GM12878 (cell line): ENCODE results near the gene LDB2. TPM values are rescaled to one million over a fixed set of nuclear protein-coding genes. Genes with fewer than 3 reads are reported as not detected.

Source experiments
- ATAC-seq: fragments of 200-7000 bp; cut with Tn5 transposase; 3 replicates; pipeline ENCODE4 v1.9.1; 2020; ENCODE audit warnings: mild to moderate bottlenecking, moderate library complexity
- BruUV-seq: library from RNA; stranded (reverse); fragments of 400-500 nt; replicated peaks from 2 replicates; lab custom pipeline; 2021; lab: Mats Ljungman, UMichigan
- CTCF ChIA-PET: fragments of 300-600 bp; sonication (Branson Sonifier 250); formaldehyde crosslinking; extraction: SDS; loops from one replicate; lab custom pipeline; 2021; ENCODE audit warnings: inconsistent platforms; lab: Yijun Ruan, JAX
- POLR2A ChIA-PET: fragments of 350-600 bp; formaldehyde crosslinking; extraction: SDS; loops from one replicate; lab custom pipeline; 2021; ENCODE audit warnings: inconsistent platforms; lab: Charles Lee
- RAD21 ChIA-PET: fragments of 300-600 bp; sonication (Branson Sonifier 250); formaldehyde crosslinking; loops from one replicate; lab custom pipeline; 2023; ENCODE audit warnings: antibody characterized with exemption; ENCODE audit not compliant: unreplicated experiment; lab: Charles Lee
- SMC1A ChIA-PET: fragments of 300-600 bp; sonication (Branson Sonifier 250); formaldehyde crosslinking; loops from one replicate; lab custom pipeline; 2023; ENCODE audit not compliant: unreplicated experiment, uncharacterized antibody; lab: Charles Lee
- DNase-seq: peaks from one replicate; pipeline ENCODE4 v3.0.0-alpha.2; 2011; ENCODE audit warnings: low read depth, low spot score
- FAIRE-seq: peaks from 3 replicates; lab custom pipeline; 2011; peaks lifted over from hg19 to GRCh38; lab: Jason Lieb, UNC
- H2AFZ ChIP-seq: 2 replicates; pipeline ENCODE4 v1.6.0; 2011; ENCODE audit warnings: low read depth, low read length, control low read depth; ENCODE audit not compliant: control insufficient read depth
- H3K27ac ChIP-seq: 2 replicates; pipeline ENCODE4 v1.5.1; 2011; ENCODE audit warnings: control low read depth; ENCODE audit not compliant: control insufficient read depth, insufficient read depth
- H3K27me3 ChIP-seq, 2 experiments: replicated peaks in 1 of 2; 2 replicates each; pipeline versions ENCODE4 v1.6.0 to v1.6.1; 2011; ENCODE audit warnings: low read length in 1 of 2; ENCODE audit not compliant: control insufficient read depth in 2 of 2, insufficient read depth in 2 of 2
- H3K36me3 ChIP-seq, 2 experiments: 2 replicates each; pipeline ENCODE4 v1.5.1; 2011; ENCODE audit warnings: low read length in 1 of 2; ENCODE audit not compliant: control insufficient read depth in 2 of 2, insufficient read depth in 2 of 2
- H3K4me1 ChIP-seq: 2 replicates; pipeline ENCODE4 v1.6.1; 2011; ENCODE audit warnings: mild to moderate bottlenecking, low read length, moderate library complexity, mixed read lengths; ENCODE audit not compliant: control insufficient read depth, insufficient read depth
- H3K4me2 ChIP-seq: 2 replicates; pipeline ENCODE4 v1.6.0; 2011; ENCODE audit warnings: control low read depth; ENCODE audit not compliant: control insufficient read depth, insufficient read depth
- H3K4me3 ChIP-seq: fragments of 200-600 bp; sonication (generic); 2 replicates; pipeline ENCODE4 v1.5.1; 2016
- H3K79me2 ChIP-seq: 2 replicates; pipeline ENCODE4 v1.6.0; 2011; ENCODE audit warnings: low read length; ENCODE audit not compliant: control insufficient read depth, insufficient read depth
- H3K9ac ChIP-seq: 2 replicates; pipeline ENCODE4 v1.8.0; 2011; ENCODE audit warnings: low read length, control low read depth, mixed read lengths; ENCODE audit not compliant: control insufficient read depth, insufficient read depth
- H3K9me3 ChIP-seq: replicated peaks from 3 replicates; pipeline ENCODE4 v1.5.1; 2011; ENCODE audit warnings: mild to moderate bottlenecking, low read length; ENCODE audit not compliant: control insufficient read depth, insufficient read depth
- H4K20me1 ChIP-seq: 2 replicates; pipeline ENCODE4 v1.6.0; 2011; ENCODE audit not compliant: control insufficient read depth, insufficient read depth
- FOXK2 ChIP-seq: fragments of 450-650 bp; IDR thresholded peaks from 2 replicates; pipeline ENCODE4 v1.6.1; 2017; ENCODE audit warnings: mild to moderate bottlenecking, moderate library complexity
- HDAC2 ChIP-seq: fragments of 200-600 bp; sonication (generic); IDR thresholded peaks from 2 replicates; pipeline ENCODE4 v1.6.1; 2017
- MEF2A ChIP-seq: IDR thresholded peaks from 2 replicates; pipeline ENCODE4 v1.6.1; 2011; ENCODE audit warnings: low read depth, mild to moderate bottlenecking, low read length, moderate library complexity; ENCODE audit not compliant: insufficient read depth
- MTA3 ChIP-seq: IDR thresholded peaks from 2 replicates; pipeline ENCODE4 v1.6.1; 2012; ENCODE audit warnings: low read length, inconsistent platforms, borderline replicate concordance
- MYC ChIP-seq: IDR thresholded peaks from 2 replicates; pipeline ENCODE4 v1.6.1; 2011; ENCODE audit warnings: mild to moderate bottlenecking, low read length, moderate library complexity, inconsistent platforms; ENCODE audit not compliant: insufficient read depth, insufficient replicate concordance, insufficient read length, severe bottlenecking
- NR2F1 ChIP-seq: fragments of 450-650 bp; conservative IDR thresholded peaks from 2 replicates; pipeline ENCODE4 v1.6.1; 2017; ENCODE audit warnings: mild to moderate bottlenecking
- SMAD1 ChIP-seq: fragments of 450-650 bp; IDR thresholded peaks from 2 replicates; pipeline ENCODE4 v1.6.1; 2018; ENCODE audit warnings: mild to moderate bottlenecking, low read depth; ENCODE audit not compliant: partially characterized antibody
- SRF ChIP-seq, 2 experiments: IDR thresholded peaks; 2 replicates each; pipeline ENCODE4 v1.6.1; 2011; ENCODE audit warnings: low read depth in 2 of 2, low read length in 2 of 2, mild to moderate bottlenecking in 1 of 2, moderate library complexity in 1 of 2
- WRNIP1 ChIP-seq: IDR thresholded peaks from 2 replicates; pipeline ENCODE4 v1.6.1; 2011; ENCODE audit warnings: low read depth, low read length, improper control_type of control experiment, borderline replicate concordance
- YBX1 ChIP-seq: fragments of 450-650 bp; IDR thresholded peaks from 2 replicates; pipeline ENCODE4 v1.6.1; 2016; ENCODE audit warnings: antibody characterized with exemption
- ZSCAN29 ChIP-seq: fragments of 450-650 bp; IDR thresholded peaks from 2 replicates; pipeline ENCODE4 v1.6.1; 2017; ENCODE audit warnings: mild to moderate bottlenecking, moderate library complexity
- in situ Hi-C: fragments of 300-500 bp; cut with MboI; formaldehyde crosslinking; loops from 9 replicates; pipeline ENCODE4 v1.14.3; 2018; ENCODE audit warnings: mixed read lengths
- intact Hi-C: fragments of 100-400 bp; cut with micrococcal nuclease; formaldehyde crosslinking; loops from one replicate; pipeline ENCODE4 v1.14.2; 2022; ENCODE audit not compliant: unreplicated experiment
- polyA plus RNA-seq, 11 experiments: library from polyadenylated mRNA; depleted of rRNA in 4 of 11; unstranded in 6 of 11; stranded (reverse) in 5 of 11; fragments of >200 nt; fragmentation: Nextera tagmentation in 4 of 11; fragmentation: Illumina TruSeq in 1 of 11; extraction: Ambion mirVana in 4 of 11; extraction: Trizol in 1 of 11; gene quantifications; 1 replicate in 1 of 11; 2 replicates in 10 of 11; pipeline versions ENCODE4 v1.2.1 to v1.2.3, GENCODE V29; 2011 to 2016; ENCODE audit warnings: inconsistent platforms in 2 of 11, missing spikeins in 2 of 11, low read depth in 1 of 11
- total RNA-seq, 4 experiments: library from RNA; depleted of rRNA in 3 of 4; stranded (reverse); fragments of >200 nt in 3 of 4; fragmentation: Illumina TruSeq in 1 of 4; extraction: Trizol in 1 of 4; gene quantifications; 2 replicates each; pipeline versions ENCODE4 v1.2.1 to v1.2.3, GENCODE V29; 2013 to 2021
- TF ChIP-seq, protein P1 (sequence below): fragments of 450-650 bp; IDR thresholded peaks from 2 replicates; pipeline ENCODE4 v1.6.1; 2014; ENCODE audit warnings: mild to moderate bottlenecking
- TF ChIP-seq, protein P2 (sequence below): IDR thresholded peaks from 2 replicates; pipeline ENCODE4 v1.6.1; 2011; ENCODE audit warnings: mild to moderate bottlenecking, low read depth, low read length, moderate library complexity; ENCODE audit not compliant: insufficient replicate concordance

The LDB2 gene
- total and polyA plus RNA-seq, 10 of the 15 experiments (the other 5 are each of a cell fraction or from before 2014, with no cell fraction given): 0.15 TPM; not detected in 9

DNA sequence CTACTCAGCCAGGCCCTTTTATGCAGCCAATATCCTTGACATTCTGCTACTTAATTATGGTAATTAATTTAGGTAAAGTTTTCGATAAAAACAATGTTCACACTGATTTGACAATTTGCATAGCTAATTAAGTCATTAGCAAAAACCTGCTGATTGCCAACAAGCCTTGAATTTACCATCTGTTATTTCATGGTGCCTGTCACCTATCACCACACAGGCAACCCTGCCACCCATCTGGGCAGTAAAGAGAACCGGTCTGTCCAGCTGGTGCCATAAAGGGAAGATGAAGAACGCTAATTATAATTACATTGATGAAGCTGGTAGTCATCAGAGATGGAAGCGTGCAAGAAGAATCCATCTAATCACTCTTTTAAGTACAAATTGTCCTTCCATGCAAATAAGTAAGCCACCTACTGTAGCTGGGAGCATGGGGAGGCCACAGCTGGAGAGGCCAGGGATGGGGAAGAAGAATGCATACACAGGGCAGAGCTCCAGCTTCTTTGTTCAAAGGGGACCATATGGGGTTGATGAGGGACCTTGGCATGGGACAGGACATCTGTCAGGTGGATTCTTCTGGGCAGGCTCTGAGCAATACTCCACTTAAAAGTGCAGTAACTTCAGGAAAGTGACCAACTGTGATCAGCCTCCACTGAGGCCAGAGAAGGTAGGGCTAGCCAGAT is 394.9 kb downstream of the LDB2 start (continued):
- TF ChIP-seq WRNIP1 (no peak), MEF2A (no peak)
- TF ChIP-seq, all 136 proteins: peak for 0

DNA sequence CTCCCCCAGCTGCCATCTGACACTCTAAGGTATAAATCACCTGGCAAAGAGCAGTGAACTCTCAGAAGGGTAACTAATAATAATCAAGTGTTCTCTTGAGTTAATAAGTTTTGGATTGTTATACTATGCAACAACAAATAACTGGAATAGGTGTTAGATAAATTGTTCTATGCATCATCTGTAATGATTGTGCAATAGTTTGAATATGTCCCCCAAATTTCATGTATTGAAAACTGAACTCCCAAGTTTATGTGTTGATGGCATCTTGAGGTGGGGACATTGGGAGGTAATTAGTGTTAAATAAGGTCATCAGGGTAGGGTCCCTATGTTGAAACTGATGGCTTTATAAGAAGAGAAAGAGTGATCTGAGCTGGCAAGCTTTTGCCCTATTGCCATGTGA is 399.5 kb downstream of the LDB2 start:
- TF ChIP-seq HDAC2 (no peak), ZSCAN29 (no peak), SRF (IDR thresholded peaks at IDR 0.05; ENCODE audit: low read depth in 2 of 2, low read length in 2 of 2) (no peak), MTA3 (no peak), MYC (no peak), NR2F1 (no peak), YBX1 (no peak), SMAD1 (no peak), FOXK2 (no peak)
- TF ChIP-seq, protein P1, sequence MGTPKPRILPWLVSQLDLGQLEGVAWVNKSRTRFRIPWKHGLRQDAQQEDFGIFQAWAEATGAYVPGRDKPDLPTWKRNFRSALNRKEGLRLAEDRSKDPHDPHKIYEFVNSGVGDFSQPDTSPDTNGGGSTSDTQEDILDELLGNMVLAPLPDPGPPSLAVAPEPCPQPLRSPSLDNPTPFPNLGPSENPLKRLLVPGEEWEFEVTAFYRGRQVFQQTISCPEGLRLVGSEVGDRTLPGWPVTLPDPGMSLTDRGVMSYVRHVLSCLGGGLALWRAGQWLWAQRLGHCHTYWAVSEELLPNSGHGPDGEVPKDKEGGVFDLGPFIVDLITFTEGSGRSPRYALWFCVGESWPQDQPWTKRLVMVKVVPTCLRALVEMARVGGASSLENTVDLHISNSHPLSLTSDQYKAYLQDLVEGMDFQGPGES: no peak
- TF ChIP-seq, protein P2, sequence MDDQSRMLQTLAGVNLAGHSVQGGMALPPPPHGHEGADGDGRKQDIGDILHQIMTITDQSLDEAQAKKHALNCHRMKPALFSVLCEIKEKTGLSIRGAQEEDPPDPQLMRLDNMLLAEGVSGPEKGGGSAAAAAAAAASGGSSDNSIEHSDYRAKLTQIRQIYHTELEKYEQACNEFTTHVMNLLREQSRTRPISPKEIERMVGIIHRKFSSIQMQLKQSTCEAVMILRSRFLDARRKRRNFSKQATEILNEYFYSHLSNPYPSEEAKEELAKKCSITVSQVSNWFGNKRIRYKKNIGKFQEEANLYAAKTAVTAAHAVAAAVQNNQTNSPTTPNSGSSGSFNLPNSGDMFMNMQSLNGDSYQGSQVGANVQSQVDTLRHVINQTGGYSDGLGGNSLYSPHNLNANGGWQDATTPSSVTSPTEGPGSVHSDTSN: no peak
- TF ChIP-seq, all 136 proteins: peak for 0
- intact Hi-C loops (no loop called here), in situ Hi-C loops (no loop called here)
- no peak for ATAC-seq
- Histone ChIP-seq H2AFZ (no peak overlapping the region), H3K9me3 (no peaks in the 10 kb centered on the region), H3K9ac (no peak overlapping the region), H4K20me1 (no peaks in the 10 kb centered on the region), H3K4me2 (no peak overlapping the region), H3K27ac (no peak overlapping the region), H3K4me3 (no peak overlapping the region), H3K27me3 (no peaks in the 10 kb centered on the region), H3K4me1 (no peaks in the 10 kb centered on the region), H3K79me2 (no peaks in the 10 kb centered on the region), H3K36me3 (no peaks in the 10 kb centered on the region)
- FAIRE-seq: no peak
- POLR2A ChIA-PET: no interaction called here
- CTCF ChIA-PET: no interaction called here
- RAD21 ChIA-PET: no interaction called here
- no peak for DNase-seq
- BruUV-seq: no TSS peak
- SMC1A ChIA-PET: no interaction called here
